Keratinocyte (primary cell): ENCODE data around the gene RAD51AP2.

ENCODE experiments used
- CTCF ChIP-seq, 3 experiments: IDR thresholded peaks in 1 of 3; conservative IDR thresholded peaks in 1 of 3; optimal IDR thresholded peaks in 1 of 3; 2 replicates in 2 of 3; 3 replicates in 1 of 3; pipeline versions ENCODE3 to v1.5.1; 2011; ENCODE audit warnings: low read length in 3 of 3, mild to moderate bottlenecking in 3 of 3, moderate library complexity in 2 of 3, control low read depth in 1 of 3, inconsistent platforms in 1 of 3; ENCODE audit not compliant: insufficient read depth in 2 of 3; ENCODE audit errors: extremely low read depth in 1 of 3
- EZH2 ChIP-seq: IDR thresholded peaks from one replicate; pipeline ENCODE4 v1.6.1; 2012; ENCODE audit warnings: inconsistent platforms, mild to moderate bottlenecking, low read length, moderate library complexity

DNA sequence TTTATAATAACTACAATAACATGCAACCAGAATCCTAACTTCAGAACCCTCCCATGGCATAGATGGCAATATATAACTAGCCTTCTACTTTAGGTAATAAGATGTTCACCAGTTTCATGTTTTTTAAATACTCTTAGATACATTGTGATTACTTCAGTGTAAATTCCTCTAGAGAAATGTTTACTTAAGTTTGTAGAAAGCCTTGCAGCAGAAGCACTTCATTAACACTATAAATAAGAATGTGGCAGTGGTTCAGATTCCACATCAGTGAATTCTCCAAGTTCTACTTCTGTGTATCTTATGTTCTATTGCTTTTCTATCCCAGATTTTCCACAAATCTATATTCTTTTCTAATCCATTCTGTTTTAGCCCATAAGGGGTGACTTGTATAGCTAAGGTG is 1.2 kb upstream of the RAD51AP2 start:
- no peak for TF ChIP-seq CTCF (optimal IDR thresholded peaks at IDR 0.05 in 1 of 3, IDR thresholded peaks at IDR 0.05 in 1 of 3, conservative IDR thresholded peaks at IDR 0.05 in 1 of 3; ENCODE audit: extremely low read depth in 1 of 3, insufficient read depth in 2 of 3, low read length in 3 of 3)
- no peak for TF ChIP-seq EZH2
